DOHH2 (cell line): ENCODE data around the gene WDR73.

Experiments used
- EZH2phosphoT487 ChIP-seq: fragments of 200-600 bp; sonication (generic); IDR thresholded peaks from 2 replicates; pipeline ENCODE4 v1.6.1; 2017; ENCODE audit warnings: borderline replicate concordance, mild to moderate bottlenecking, antibody characterized with exemption, low read length, moderate library complexity, mixed read lengths
- TF ChIP-seq, protein P1 (sequence below): fragments of 200-600 bp; sonication (generic); IDR thresholded peaks from one replicate; pipeline ENCODE4 v1.5.1; 2014; ENCODE audit warnings: antibody characterized with exemption, mild to moderate bottlenecking, low read depth, low read length; ENCODE audit not compliant: poor library complexity, severe bottlenecking

DNA sequence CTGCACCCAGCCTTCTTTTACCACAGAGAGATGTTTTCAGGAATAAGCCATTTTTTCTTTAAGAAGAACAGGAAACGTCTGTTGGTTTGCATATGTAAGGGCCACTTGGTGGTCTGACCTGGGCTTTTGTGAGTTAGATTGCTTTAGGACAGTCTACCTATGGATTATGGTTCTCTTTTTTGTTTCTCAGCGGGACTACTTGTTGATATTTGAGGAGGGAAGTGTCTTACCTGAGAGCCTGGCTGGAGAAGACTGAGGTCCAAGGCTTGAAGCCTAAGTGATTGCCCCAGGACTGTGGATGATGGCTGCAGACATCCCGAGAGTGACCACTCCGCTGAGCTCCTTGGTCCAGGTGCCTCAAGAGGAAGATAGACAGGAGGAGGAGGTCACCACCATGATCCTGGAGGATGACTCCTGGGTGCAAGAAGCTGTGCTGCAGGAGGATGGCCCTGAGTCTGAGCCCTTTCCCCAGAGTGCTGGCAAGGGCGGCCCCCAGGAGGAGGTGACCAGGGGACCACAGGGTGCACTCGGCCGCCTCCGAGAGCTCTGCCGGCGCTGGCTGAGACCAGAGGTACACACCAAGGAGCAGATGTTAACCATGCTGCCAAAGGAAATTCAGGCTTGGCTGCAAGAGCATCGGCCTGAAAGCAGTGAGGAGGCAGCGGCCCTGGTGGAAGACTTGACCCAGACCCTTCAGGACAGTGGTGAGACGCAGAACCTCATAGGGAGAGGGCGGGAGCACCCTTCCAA lies 50.3 kb downstream of the WDR73 start:
- TF ChIP-seq, protein P1, sequence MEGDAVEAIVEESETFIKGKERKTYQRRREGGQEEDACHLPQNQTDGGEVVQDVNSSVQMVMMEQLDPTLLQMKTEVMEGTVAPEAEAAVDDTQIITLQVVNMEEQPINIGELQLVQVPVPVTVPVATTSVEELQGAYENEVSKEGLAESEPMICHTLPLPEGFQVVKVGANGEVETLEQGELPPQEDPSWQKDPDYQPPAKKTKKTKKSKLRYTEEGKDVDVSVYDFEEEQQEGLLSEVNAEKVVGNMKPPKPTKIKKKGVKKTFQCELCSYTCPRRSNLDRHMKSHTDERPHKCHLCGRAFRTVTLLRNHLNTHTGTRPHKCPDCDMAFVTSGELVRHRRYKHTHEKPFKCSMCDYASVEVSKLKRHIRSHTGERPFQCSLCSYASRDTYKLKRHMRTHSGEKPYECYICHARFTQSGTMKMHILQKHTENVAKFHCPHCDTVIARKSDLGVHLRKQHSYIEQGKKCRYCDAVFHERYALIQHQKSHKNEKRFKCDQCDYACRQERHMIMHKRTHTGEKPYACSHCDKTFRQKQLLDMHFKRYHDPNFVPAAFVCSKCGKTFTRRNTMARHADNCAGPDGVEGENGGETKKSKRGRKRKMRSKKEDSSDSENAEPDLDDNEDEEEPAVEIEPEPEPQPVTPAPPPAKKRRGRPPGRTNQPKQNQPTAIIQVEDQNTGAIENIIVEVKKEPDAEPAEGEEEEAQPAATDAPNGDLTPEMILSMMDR: no peak
- TF ChIP-seq EZH2phosphoT487: no peak
